ENCODE results near the gene STRA6.

Gene STRA6

DNA sequence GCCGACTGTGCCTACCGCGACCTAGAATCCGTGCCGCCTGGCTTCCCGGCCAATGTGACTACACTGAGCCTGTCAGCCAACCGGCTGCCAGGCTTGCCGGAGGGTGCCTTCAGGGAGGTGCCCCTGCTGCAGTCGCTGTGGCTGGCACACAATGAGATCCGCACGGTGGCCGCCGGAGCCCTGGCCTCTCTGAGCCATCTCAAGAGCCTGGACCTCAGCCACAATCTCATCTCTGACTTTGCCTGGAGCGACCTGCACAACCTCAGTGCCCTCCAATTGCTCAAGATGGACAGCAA lies 27.7 kb downstream of the STRA6 start:
- TF ChIP-seq, protein P1, sequence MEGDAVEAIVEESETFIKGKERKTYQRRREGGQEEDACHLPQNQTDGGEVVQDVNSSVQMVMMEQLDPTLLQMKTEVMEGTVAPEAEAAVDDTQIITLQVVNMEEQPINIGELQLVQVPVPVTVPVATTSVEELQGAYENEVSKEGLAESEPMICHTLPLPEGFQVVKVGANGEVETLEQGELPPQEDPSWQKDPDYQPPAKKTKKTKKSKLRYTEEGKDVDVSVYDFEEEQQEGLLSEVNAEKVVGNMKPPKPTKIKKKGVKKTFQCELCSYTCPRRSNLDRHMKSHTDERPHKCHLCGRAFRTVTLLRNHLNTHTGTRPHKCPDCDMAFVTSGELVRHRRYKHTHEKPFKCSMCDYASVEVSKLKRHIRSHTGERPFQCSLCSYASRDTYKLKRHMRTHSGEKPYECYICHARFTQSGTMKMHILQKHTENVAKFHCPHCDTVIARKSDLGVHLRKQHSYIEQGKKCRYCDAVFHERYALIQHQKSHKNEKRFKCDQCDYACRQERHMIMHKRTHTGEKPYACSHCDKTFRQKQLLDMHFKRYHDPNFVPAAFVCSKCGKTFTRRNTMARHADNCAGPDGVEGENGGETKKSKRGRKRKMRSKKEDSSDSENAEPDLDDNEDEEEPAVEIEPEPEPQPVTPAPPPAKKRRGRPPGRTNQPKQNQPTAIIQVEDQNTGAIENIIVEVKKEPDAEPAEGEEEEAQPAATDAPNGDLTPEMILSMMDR (IDR thresholded peaks at IDR 0.05), result no peak

DNA sequence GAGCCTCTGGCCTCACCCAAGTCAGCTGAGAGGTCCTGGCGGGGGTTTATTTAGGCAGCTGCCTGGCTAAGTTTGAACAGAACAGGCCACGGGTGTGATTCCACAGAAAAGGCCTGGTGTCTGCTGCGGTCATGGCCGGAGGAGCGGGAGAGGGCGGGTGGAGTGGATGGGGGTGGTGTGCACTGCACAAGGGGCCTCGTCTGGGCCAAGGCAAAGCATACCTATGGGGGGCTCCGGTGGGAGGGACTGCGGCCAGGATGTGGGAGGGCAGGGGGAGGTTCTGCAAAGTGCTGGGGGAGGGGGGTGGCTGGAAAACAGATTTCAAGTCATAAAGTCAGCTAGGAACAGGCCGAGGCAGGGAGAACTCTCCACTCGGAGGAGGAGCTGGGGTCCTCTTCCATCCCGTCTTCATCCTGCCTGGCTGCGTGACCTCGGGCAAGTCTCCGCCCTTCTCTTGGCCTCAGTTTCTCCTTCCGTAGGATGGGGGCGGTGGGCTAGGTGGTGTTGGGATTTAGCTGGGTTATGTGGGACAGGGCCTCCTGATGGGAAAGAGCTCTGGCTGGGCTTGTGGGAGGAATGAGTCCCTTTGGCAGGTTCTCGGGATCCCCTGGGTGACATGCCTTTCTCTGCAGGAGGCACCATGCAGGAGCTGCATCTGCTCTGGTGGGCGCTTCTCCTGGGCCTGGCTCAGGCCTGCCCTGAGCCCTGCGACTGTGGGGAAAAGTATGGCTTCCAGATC lies 28.2 kb downstream of the STRA6 start:
- TF ChIP-seq, protein P1 (IDR thresholded peaks at IDR 0.05), result no peak

DNA sequence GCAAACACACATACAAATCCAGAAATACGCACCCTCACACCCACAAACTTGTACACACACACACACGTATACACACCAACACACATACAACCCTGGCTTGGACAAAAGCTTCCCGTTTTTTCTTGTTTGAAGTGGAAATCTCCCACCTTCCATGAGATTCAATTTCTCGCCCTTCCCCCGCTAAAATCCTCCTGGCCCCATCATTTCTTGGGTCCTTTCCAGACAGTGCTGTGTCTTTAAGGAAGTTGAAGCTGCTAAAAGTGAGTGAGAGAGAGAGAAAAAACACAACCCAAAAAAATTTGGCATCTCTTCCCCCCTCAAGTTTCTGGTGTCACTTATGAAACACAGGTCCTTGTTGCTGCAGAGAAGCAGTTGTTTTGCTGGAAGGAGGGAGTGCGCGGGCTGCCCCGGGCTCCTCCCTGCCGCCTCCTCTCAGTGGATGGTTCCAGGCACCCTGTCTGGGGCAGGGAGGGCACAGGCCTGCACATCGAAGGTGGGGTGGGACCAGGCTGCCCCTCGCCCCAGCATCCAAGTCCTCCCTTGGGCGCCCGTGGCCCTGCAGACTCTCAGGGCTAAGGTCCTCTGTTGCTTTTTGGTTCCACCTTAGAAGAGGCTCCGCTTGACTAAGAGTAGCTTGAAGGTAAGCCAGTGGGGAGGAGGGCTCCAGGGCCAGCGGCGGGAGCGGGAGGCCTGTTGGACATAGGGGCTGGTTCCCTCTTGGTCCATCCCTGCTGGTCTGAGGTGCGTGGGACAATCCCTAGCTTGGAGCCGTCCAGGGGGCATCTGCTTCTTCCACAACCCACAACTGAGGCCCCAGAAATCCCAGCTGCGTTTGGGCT lies 29.0 kb downstream of the STRA6 start, which contains the start of gene ISLR:
Gene ISLR (plus strand): TSS at position 331 of the 839 bp plus-strand sequence. CDS start 1,149 bp downstream, outside the sequence.
- TF ChIP-seq, protein P1 (IDR thresholded peaks at IDR 0.05), result no peak

DNA sequence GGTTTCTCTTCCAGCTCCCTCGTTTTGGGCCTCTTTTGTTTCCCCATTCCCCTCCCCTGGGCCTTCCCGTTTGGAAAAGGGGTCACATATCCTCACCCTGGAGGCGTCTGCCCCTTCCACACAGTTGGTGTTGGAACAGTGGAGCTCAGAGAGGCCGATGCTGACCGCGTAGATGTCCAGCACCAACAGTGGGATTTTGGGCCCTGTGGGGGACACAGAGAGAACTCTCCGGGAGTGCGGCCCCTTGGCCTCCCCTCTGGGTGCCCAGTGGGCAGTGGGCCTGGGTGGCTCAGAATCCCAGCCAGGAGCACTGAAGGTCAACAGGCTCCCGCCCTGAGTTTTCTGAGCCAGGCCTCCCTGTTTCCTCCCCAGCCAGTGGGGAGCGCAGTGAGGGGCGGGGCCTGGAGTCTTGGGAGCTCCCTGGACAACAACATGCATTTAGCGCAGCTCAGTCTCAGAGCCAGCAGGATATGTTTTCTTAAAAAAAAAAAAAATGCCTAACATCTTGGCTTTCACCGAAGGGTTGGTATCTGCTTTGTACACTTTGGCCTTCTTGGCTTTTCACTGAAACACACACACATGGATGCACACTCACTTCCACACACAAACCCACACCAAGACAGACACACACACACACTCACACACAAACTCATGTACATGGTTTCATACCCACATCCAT lies 29.7 kb downstream of the STRA6 start:
- TF ChIP-seq, protein P1 (IDR thresholded peaks at IDR 0.05), result no peak

DNA sequence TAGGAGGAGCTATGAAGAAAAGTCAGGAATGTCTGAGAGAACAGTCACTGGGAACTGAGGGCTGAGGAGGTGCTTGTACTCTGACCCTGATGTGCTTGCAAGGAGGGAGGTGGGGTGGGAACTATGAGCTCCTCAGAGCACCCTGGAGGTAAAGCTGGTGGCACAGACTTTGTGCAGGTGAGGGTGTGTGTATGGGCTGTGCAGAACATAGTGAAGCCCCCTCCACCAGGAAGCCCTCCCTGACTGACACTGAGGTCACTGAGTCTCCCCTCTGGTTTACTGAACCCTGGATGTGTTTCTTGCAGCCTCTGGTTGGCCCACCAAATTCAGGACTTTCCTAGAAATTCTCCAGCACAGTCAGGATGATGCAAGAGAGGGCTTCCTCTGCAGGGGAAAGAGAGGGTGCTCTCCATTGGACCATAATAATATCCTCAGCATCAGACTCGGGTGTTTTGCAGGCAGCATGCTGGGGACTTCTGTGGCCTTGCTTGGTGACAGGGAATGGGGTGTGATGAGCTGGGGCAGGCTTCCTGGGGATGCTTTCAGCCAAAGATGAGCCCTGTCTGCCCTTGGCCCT lies 30.5 kb downstream of the STRA6 start:
- TF ChIP-seq, protein P1 (IDR thresholded peaks at IDR 0.05), result no peak

DNA sequence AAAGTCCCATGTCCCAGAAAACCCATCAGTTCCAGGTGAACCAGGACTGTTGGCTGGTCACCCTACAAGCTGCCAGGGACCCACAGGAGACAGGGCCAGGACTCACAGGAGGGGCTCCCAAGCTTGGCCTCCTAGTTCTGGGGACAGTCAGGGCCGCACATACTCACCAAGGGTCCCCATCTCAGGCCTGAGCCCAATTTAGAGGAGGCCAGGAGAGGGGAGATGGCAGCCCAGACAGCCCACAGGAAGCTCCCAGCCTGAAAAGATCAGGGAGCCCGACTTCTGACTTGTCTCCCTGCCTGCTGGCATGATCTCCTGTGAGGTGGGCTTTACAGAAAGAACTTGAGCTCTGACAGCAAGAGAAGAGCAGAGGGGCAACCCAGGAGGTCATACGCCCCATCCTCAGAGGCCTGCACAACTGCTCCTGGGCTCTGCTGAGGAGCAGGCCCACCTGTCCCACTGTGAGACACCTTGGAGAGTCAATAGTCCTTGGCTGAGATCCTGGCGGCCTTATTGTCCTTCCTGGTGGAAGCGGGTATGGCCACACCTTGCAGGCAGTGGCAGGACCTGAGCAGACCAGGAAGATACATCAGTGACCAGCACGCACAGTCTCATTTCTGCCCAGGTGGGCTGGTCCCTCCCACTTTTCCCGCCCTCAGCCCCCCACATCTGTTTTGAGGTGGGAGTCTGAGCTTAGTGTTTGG lies 31.6 kb downstream of the STRA6 start:
- TF ChIP-seq, protein P1 (IDR thresholded peaks at IDR 0.05), result no peak
